A549 (cell line): ENCODE data around the gene CD300E. TPM values are rescaled to one million over a fixed set of nuclear protein-coding genes. Genes with fewer than 3 reads are reported as not detected.
A peak's percentile ranks its signal among the peaks of the same experiment; 100 is the strongest.

Experiments used
- ATAC-seq, 2 experiments: fragments of 200-7000 bp in 1 of 2; fragments of >200 bp in 1 of 2; cut with Nextera tagmentation in 1 of 2; cut with Tn5 transposase in 1 of 2; 3 replicates each; pipeline versions ENCODE4 v1.8.0 to v1.9.1; 2018 to 2020; ENCODE audit warnings: mild to moderate bottlenecking in 1 of 2, moderate library complexity in 1 of 2
- CTCF ChIA-PET: fragments of 300-600 bp; sonication (Branson Sonifier 250); formaldehyde crosslinking; extraction: SDS; loops from one replicate; lab custom pipeline; 2021; ENCODE audit warnings: antibody characterized with exemption, inconsistent platforms; lab: Yijun Ruan, JAX
- POLR2A ChIA-PET: fragments of 350-600 bp; formaldehyde crosslinking; extraction: SDS; loops from one replicate; lab custom pipeline; 2021; ENCODE audit warnings: antibody characterized with exemption, inconsistent platforms; lab: Yijun Ruan, JAX
- DNase-seq, 2 experiments: peaks; one replicate each; pipeline versions ENCODE4 v3.0.0 to v3.0.0-alpha.2; 2011 to 2016; ENCODE audit warnings: low read depth in 1 of 2, low spot score in 1 of 2
- FAIRE-seq: peaks from 2 replicates; lab custom pipeline; 2011; peaks lifted over from hg19 to GRCh38; lab: Jason Lieb, UNC
- H3K27ac ChIP-seq, 2 experiments: fragments of >200 bp; sonication (Bioruptor Twin); formaldehyde crosslinking; 3 replicates each; pipeline ENCODE4 v1.5.1; 2016 to 2017
- H3K4me1 ChIP-seq: fragments of >200 bp; sonication (Bioruptor Twin); formaldehyde crosslinking; 3 replicates; pipeline ENCODE4 v1.6.1; 2016
- H3K4me2 ChIP-seq: fragments of >200 bp; sonication (Bioruptor Twin); formaldehyde crosslinking; 3 replicates; pipeline ENCODE4 v1.6.1; 2016
- H3K4me3 ChIP-seq: fragments of >200 bp; sonication (Bioruptor Twin); formaldehyde crosslinking; 3 replicates; pipeline ENCODE4 v1.5.1; 2016
- H3K9me3 ChIP-seq: fragments of >200 bp; sonication (Bioruptor Twin); formaldehyde crosslinking; 3 replicates; pipeline ENCODE4 v1.6.1; 2016
- BCL3 ChIP-seq: fragments of >200 bp; sonication (Bioruptor Twin); formaldehyde crosslinking; IDR thresholded peaks from 3 replicates; pipeline ENCODE4 v1.6.1; 2016
- BHLHE40 ChIP-seq: IDR thresholded peaks from 2 replicates; pipeline ENCODE4 v1.6.1; 2012; ENCODE audit warnings: low read depth, low read length, inconsistent platforms
- CBX2 ChIP-seq: fragments of 200-600 bp; sonication (generic); IDR thresholded peaks from 2 replicates; pipeline ENCODE4 v1.6.1; 2016; ENCODE audit warnings: low read depth, mild to moderate bottlenecking, borderline replicate concordance
- CBX8 ChIP-seq: fragments of 200-600 bp; sonication (generic); IDR thresholded peaks from 2 replicates; pipeline ENCODE4 v1.6.1; 2016
- EHF ChIP-seq: fragments of 250-450 bp; sonication (Bioruptor Pico); IDR thresholded peaks from 2 replicates; pipeline ENCODE4 v1.5.0; 2020; ENCODE audit warnings: mild to moderate bottlenecking
- EHMT2 ChIP-seq: fragments of 200-600 bp; sonication (generic); IDR thresholded peaks from 2 replicates; pipeline ENCODE4 v1.6.1; 2016; ENCODE audit warnings: antibody characterized with exemption, low read depth, mild to moderate bottlenecking, moderate library complexity
- ELK1 ChIP-seq: fragments of 150-350 bp; IDR thresholded peaks from 2 replicates; pipeline ENCODE4 v1.6.1; 2014; ENCODE audit warnings: low read depth, mild to moderate bottlenecking, low read length
- GATA3 ChIP-seq: IDR thresholded peaks from 2 replicates; pipeline ENCODE4 v1.6.1; 2012; ENCODE audit warnings: borderline replicate concordance
- HDAC2 ChIP-seq: fragments of 200-600 bp; sonication (generic); IDR thresholded peaks from 2 replicates; pipeline ENCODE4 v1.6.1; 2016
- HMGXB4 ChIP-seq: fragments of 250-450 bp; sonication (Bioruptor Pico); IDR thresholded peaks from 2 replicates; pipeline ENCODE4 v1.5.0; 2021; ENCODE audit warnings: mild to moderate bottlenecking, moderate library complexity, borderline replicate concordance
- HOXA7 ChIP-seq: fragments of 250-450 bp; sonication (Bioruptor Pico); IDR thresholded peaks from 2 replicates; pipeline ENCODE4 v1.5.0; 2020; ENCODE audit warnings: mild to moderate bottlenecking, moderate library complexity
- MAX ChIP-seq: IDR thresholded peaks from 2 replicates; pipeline ENCODE4 v1.6.1; 2012
- MAZ ChIP-seq: fragments of 150-350 bp; IDR thresholded peaks from 2 replicates; pipeline ENCODE4 v1.6.1; 2014; ENCODE audit warnings: antibody characterized with exemption, low read depth, low read length, borderline replicate concordance
- MYC ChIP-seq: IDR thresholded peaks from 2 replicates; pipeline ENCODE4 v1.6.1; 2012; ENCODE audit warnings: mild to moderate bottlenecking, inconsistent platforms, low read length, improper control_type of control experiment, borderline replicate concordance
- PBX3 ChIP-seq: IDR thresholded peaks from 2 replicates; pipeline ENCODE4 v1.6.1; 2012
- RAD21 ChIP-seq, 2 experiments: fragments of >200 bp in 1 of 2; sonication (Bioruptor Twin) in 1 of 2; formaldehyde crosslinking in 1 of 2; IDR thresholded peaks in 1 of 2; conservative IDR thresholded peaks in 1 of 2; 2 replicates in 1 of 2; 3 replicates in 1 of 2; pipeline ENCODE4 v1.6.1; 2012 to 2018; ENCODE audit warnings: inconsistent platforms in 1 of 2
- SMC3 ChIP-seq: fragments of >200 bp; sonication (Bioruptor Twin); formaldehyde crosslinking; IDR thresholded peaks from 3 replicates; pipeline ENCODE4 v1.6.1; 2018; ENCODE audit warnings: inconsistent platforms
- ZFP36 ChIP-seq: fragments of 450-650 bp; IDR thresholded peaks from 2 replicates; pipeline ENCODE4 v1.6.1; 2014; ENCODE audit warnings: borderline replicate concordance; ENCODE audit not compliant: partially characterized antibody
- ZNF302 ChIP-seq: fragments of 250-450 bp; sonication (Bioruptor Pico); IDR thresholded peaks from 2 replicates; pipeline ENCODE4 v1.9.0; 2021; ENCODE audit warnings: inconsistent platforms, mild to moderate bottlenecking, moderate library complexity
- WGBS: methylation state at CpG from one replicate; pipeline ENCODE4 v1.1.6; 2017; ENCODE audit errors: missing lambda C conversion rate; 5-methylcytosine and 5-hydroxymethylcytosine counted together
- polyA plus RNA-seq, 4 experiments: library from polyadenylated mRNA; depleted of rRNA in 3 of 4; stranded (reverse); fragments of >200 nt; fragmentation: RNase III in 1 of 4; extraction: RNeasy Plus Mini Kit Qiagen cat#74134 plus additional on column Dnase treatment in 1 of 4; gene quantifications; 2 replicates in 3 of 4; 3 replicates in 1 of 4; pipeline ENCODE4 v1.2.3, GENCODE V29; 2011 to 2017

Gene CD300E
- polyA plus RNA-seq, 2 of the 4 experiments (the other 2 are of a cell fraction) = not detected

- DNase-seq (no peak), ATAC-seq (no peak), FAIRE-seq (no peak)
- no peak overlapping the region for H3K27ac ChIP-seq
- no peak overlapping the region for H3K4me2 ChIP-seq
- H3K4me1 ChIP-seq = 0 out of 3 replicates have a peak, but pooled peaks cover 3% of the 10 kb centered on the region
- ChIA-PET POLR2A (no interaction called here), CTCF (interaction anchor here (0.7 to 15.1 kb wide), 11 partner anchors 9 to 236 kb away, joined by 3 to 142 read pairs (median 6); partner anchors contain the start of genes BTBD17, CD300E, CD300H and GPR142)
- TF ChIP-seq PBX3 = no peak
- no peak for TF ChIP-seq HMGXB4 (CRISPR knock-in tag)
- TF ChIP-seq EHF (CRISPR knock-in tag) = no peak
- no peak for TF ChIP-seq MYC
- no peak for TF ChIP-seq HDAC2
- TF ChIP-seq CBX2 = no peak
- TF ChIP-seq ZNF302 (CRISPR knock-in tag) = no peak
- TF ChIP-seq HOXA7 = no peak
- no peak for TF ChIP-seq CBX8
- TF ChIP-seq RAD21 (conservative IDR thresholded peaks at IDR 0.05 in 1 of 2, IDR thresholded peaks at IDR 0.05 in 1 of 2) = no peak
- no peak for TF ChIP-seq GATA3
- H3K9me3 ChIP-seq = no peaks in the 10 kb centered on the region; the same call in 2 of the 3 replicates
- WGBS = 25% methylated on average over 8 of the region's 8 CpGs
- no peak overlapping the region for H3K4me3 ChIP-seq
Observed at GRCh38 chr17:74597069-74597790, 26.3 kb downstream of the CD300E start.

- Histone ChIP-seq H3K9me3 (peaks cover 3% of the 10 kb centered on the region; the same call in 1 of the 3 replicates), H3K27ac (no peak overlapping the region), H3K4me1 (0 out of 3 replicates have a peak, but pooled peaks cover 3% of the 10 kb centered on the region), H3K4me3 (no peak overlapping the region)
- WGBS = 49% methylated on average over 6 of the region's 6 CpGs
- ChIA-PET CTCF (interaction anchor here (0.6 to 15.1 kb wide), 8 partner anchors 7 to 226 kb away, joined by 3 to 142 read pairs (median 4); partner anchors contain the start of genes CD300H, GPR142 and RAB37), POLR2A (interaction anchor here (0.5 kb wide), 1 partner anchor 152 kb away, joined by 3 read pairs; no protein-coding TSS in a partner anchor)
- TF ChIP-seq SMC3 = no peak
- TF ChIP-seq, all 56 proteins: peak for 0
- H3K4me2 ChIP-seq = no peak overlapping the region
- FAIRE-seq = no peak
- ATAC-seq = no peak
- DNase-seq = no peak
Observed at GRCh38 chr17:74595037-74595750, 28.3 kb downstream of the CD300E start.

GRCh38 chr17:74592087-74592990, 31.2 kb downstream of the CD300E start, which contains the start of gene CD300LD:
Gene CD300LD, minus strand, starts transcription at chr17:74592283. Its CDS starts 81 bp downstream, at chr17:74592202.
- FAIRE-seq (no peak), DNase-seq (no peak), ATAC-seq (peak; percentile 62 to 79; a peak in 5 of 6 replicates)
- peak within 1 kb of the TSS; percentile 15; the same call in 1 of the 3 replicates for H3K4me2 ChIP-seq
- H3K4me3 ChIP-seq = no peak within 1 kb of the TSS
- WGBS = 32% methylated on average over 14 of the region's 14 CpGs
- H3K27ac ChIP-seq = peak within 1 kb of the TSS in 1 of 2 experiments; percentile 47; a peak in 1 of 6 replicates
- 0 out of 3 replicates have a peak, but pooled peaks cover 3% of the 10 kb centered on the region for H3K9me3 ChIP-seq
- TF ChIP-seq MAZ (no peak), MAX (no peak), BCL3 (no peak), BHLHE40 (no peak), ZFP36 (no peak), EHMT2 (no peak), ELK1 (no peak)
- ChIA-PET CTCF (interaction anchor here (0.6 to 15.1 kb wide), 14 partner anchors 10 to 232 kb away, joined by 3 to 142 read pairs (median 3); partner anchors contain the start of gene CD300H), POLR2A (no interaction called here)
- 0 out of 3 replicates have a peak, but pooled peaks cover 3% of the 10 kb centered on the region for H3K4me1 ChIP-seq
